ENCODE measurements around the gene ZNF800. TPM values are rescaled to one million over a fixed set of nuclear protein-coding genes. Genes with fewer than 3 reads are reported as not detected.
"Not testable (repeated sequence)": the region's sequence is repeated elsewhere in the genome, so short reads cannot be mapped to it uniquely, and the experiment has no call there.

Gene ZNF800
- total and polyA plus RNA-seq, 7 donors: 4.1 to 33.6 (median 26.6) TPM

GRCh38 chr7:127437241-127437640 is 44.7 kb upstream of the ZNF800 start:
- no peak for TF ChIP-seq CTCF (IDR thresholded peaks at IDR 0.05)
- no peak for ATAC-seq
- intact Hi-C loops (cut with DNase I): no loop called here
- 86 to 88% (median 87%) methylated on average over 3 of the region's 3 CpGs for WGBS, 3 donors
- DNase-seq: no peak
- H3K36me3 ChIP-seq (ENCODE audit: insufficient read depth in 1 of 2, low read depth in 1 of 2): no peaks in the 10 kb centered on the region
- H3K27ac ChIP-seq: no peak overlapping the region
- H3K4me3 ChIP-seq: no peak overlapping the region
- H3K4me1 ChIP-seq: no peaks in the 10 kb centered on the region
- no peaks in the 10 kb centered on the region for H3K9me3 ChIP-seq
- H3K27me3 ChIP-seq (ENCODE audit: insufficient read depth in 3 of 3, low read length in 2 of 3): no peaks in the 10 kb centered on the region

- H3K4me1 ChIP-seq; H3K9me3 ChIP-seq; intact Hi-C loops (cut with DNase I); H3K27ac ChIP-seq; H3K36me3 ChIP-seq (ENCODE audit: insufficient read depth in 1 of 2, low read depth in 1 of 2); H3K4me3 ChIP-seq; H3K27me3 ChIP-seq (ENCODE audit: insufficient read depth in 3 of 3, low read length in 2 of 3); ATAC-seq; DNase-seq: not testable (repeated sequence)
- WGBS, 3 donors: 90 to 95% (median 94%) methylated on average over 13 to 18 of the region's 18 CpGs
These were observed 36.8 kb upstream of the ZNF800 start for GRCh38 chr7:127429281-127429680.

- ATAC-seq (no peak), DNase-seq (no peak)
- Histone ChIP-seq H3K4me3 (no peak overlapping the region), H3K9me3 (no peaks in the 10 kb centered on the region), H3K27ac (no peak overlapping the region), H3K27me3 (ENCODE audit: insufficient read depth in 3 of 3, low read length in 2 of 3) (peaks cover 0 to 2% (median 0%) of the 10 kb centered on the region in 3 donors), H3K4me1 (no peaks in the 10 kb centered on the region), H3K36me3 (ENCODE audit: insufficient read depth in 1 of 2, low read depth in 1 of 2) (no peaks in the 10 kb centered on the region)
- intact Hi-C loops (cut with DNase I): no loop called here
- TF ChIP-seq CTCF (IDR thresholded peaks at IDR 0.05): no peak
- 56 to 68% (median 60%) methylated on average over 2 of the region's 2 CpGs for WGBS, 3 donors
These were observed 26.7 kb upstream of the ZNF800 start for GRCh38 chr7:127419196-127419595.

GRCh38 chr7:127418459-127418858 is 26.0 kb upstream of the ZNF800 start:
- Histone ChIP-seq H3K36me3 (ENCODE audit: insufficient read depth in 1 of 2, low read depth in 1 of 2) (no peaks in the 10 kb centered on the region), H3K4me3 (no peak overlapping the region), H3K27me3 (ENCODE audit: insufficient read depth in 3 of 3, low read length in 2 of 3) (peaks cover 0 to 2% (median 0%) of the 10 kb centered on the region in 3 donors), H3K9me3 (no peaks in the 10 kb centered on the region), H3K27ac (no peak overlapping the region), H3K4me1 (no peaks in the 10 kb centered on the region)
- WGBS, 3 donors: 47 to 53% (median 48%) methylated on average over 2 of the region's 2 CpGs
- intact Hi-C loops (cut with DNase I): no loop called here
- ATAC-seq (no peak), DNase-seq (no peak)
- no peak for TF ChIP-seq CTCF (IDR thresholded peaks at IDR 0.05)

- H3K4me3 ChIP-seq: no peak overlapping the region
- no peak for TF ChIP-seq CTCF (IDR thresholded peaks at IDR 0.05)
- no peak overlapping the region for H3K27ac ChIP-seq
- peaks cover 0 to 2% (median 0%) of the 10 kb centered on the region in 3 donors for H3K27me3 ChIP-seq (ENCODE audit: insufficient read depth in 3 of 3, low read length in 2 of 3)
- WGBS, 3 donors: 76 to 81% (median 79%) methylated on average over 4 of the region's 4 CpGs
- no peak for DNase-seq
- intact Hi-C loops (cut with DNase I): no loop called here
- H3K36me3 ChIP-seq (ENCODE audit: insufficient read depth in 1 of 2, low read depth in 1 of 2): no peaks in the 10 kb centered on the region
- H3K4me1 ChIP-seq: no peaks in the 10 kb centered on the region
- no peak for ATAC-seq
- no peaks in the 10 kb centered on the region for H3K9me3 ChIP-seq
These were observed 24.8 kb upstream of the ZNF800 start for GRCh38 chr7:127417346-127417745.

Data from psoas muscle (tissue), 8 donors.